ENCODE measurements around the gene PALB2. TPM values are rescaled to one million over a fixed set of nuclear protein-coding genes. Genes with fewer than 3 reads are reported as not detected.

PALB2 gene
- total and polyA plus RNA-seq, 2 experiments from 2014 or later, result 24.2 to 34.0 TPM

GRCh38 chr16:23563186-23563585 lies 77.9 kb downstream of the PALB2 start:
- Histone ChIP-seq H4K20me1 (replicated peaks; ENCODE audit: insufficient read depth) (peaks cover 25% of the 10 kb centered on the region), H3K79me2 (replicated peaks; ENCODE audit: insufficient read depth) (peaks cover 49% of the 10 kb centered on the region), H3K4me1 (ENCODE audit: insufficient read depth) (peaks cover 8% of the 10 kb centered on the region; the same call in 1 of the 2 replicates), H3K27me3 (ENCODE audit: insufficient read depth) (no peaks in the 10 kb centered on the region), H3K27ac (ENCODE audit: low read depth) (no peak overlapping the region), H3F3A (replicated peaks; ENCODE audit: low read depth) (peaks cover 11% of the 10 kb centered on the region; the same call in 1 of the 2 replicates), H3K36me3 (ENCODE audit: insufficient read depth) (peaks cover 67% of the 10 kb centered on the region), H3K4me3 (no peak overlapping the region), H3K4me2 (no peak overlapping the region), H2AFZ (no peak overlapping the region), H3K9me2 (ENCODE audit: insufficient read depth) (no peaks in the 10 kb centered on the region)
- Mint-ChIP-seq H3K9me3 (no peaks in the 10 kb centered on the region), H3K4me3 (no peak overlapping the region), H3K27me3 (ENCODE audit: insufficient read depth, low read depth, poor library complexity) (peaks cover 3% of the 10 kb centered on the region), H3K27ac (no peak overlapping the region), H3K36me3 (ENCODE audit: low read depth) (peaks cover 83% of the 10 kb centered on the region), H3K4me1 (peaks cover 5% of the 10 kb centered on the region; the same call in 1 of the 3 replicates)
- TF ChIP-seq NANOG (IDR thresholded peaks at IDR 0.05; ENCODE audit: borderline replicate concordance) (no peak), EZH2 (IDR thresholded peaks at IDR 0.05; ENCODE audit: low read depth, unreplicated experiment) (no peak), STAT1 (IDR thresholded peaks at IDR 0.05; ENCODE audit: unreplicated experiment) (no peak), POLR2AphosphoS5 (IDR thresholded peaks at IDR 0.05; ENCODE audit: low read depth) (no peak), JUNB (IDR thresholded peaks at IDR 0.05; ENCODE audit: unreplicated experiment) (no peak), ZNF331 (CRISPR knock-in tag; IDR thresholded peaks at IDR 0.05; ENCODE audit: low read depth) (no peak), ZNF114 (CRISPR knock-in tag; IDR thresholded peaks at IDR 0.05) (no peak), CREB1 (CRISPR knock-in tag; IDR thresholded peaks at IDR 0.05; ENCODE audit: low read depth) (no peak), ZNF462 (CRISPR knock-in tag; IDR thresholded peaks at IDR 0.05) (no peak), EZH2phosphoT487 (IDR thresholded peaks at IDR 0.05; ENCODE audit: unreplicated experiment) (no peak), REST (IDR thresholded peaks at IDR 0.05; ENCODE audit: unreplicated experiment) (no peak)
- TF ChIP-seq, protein P1, sequence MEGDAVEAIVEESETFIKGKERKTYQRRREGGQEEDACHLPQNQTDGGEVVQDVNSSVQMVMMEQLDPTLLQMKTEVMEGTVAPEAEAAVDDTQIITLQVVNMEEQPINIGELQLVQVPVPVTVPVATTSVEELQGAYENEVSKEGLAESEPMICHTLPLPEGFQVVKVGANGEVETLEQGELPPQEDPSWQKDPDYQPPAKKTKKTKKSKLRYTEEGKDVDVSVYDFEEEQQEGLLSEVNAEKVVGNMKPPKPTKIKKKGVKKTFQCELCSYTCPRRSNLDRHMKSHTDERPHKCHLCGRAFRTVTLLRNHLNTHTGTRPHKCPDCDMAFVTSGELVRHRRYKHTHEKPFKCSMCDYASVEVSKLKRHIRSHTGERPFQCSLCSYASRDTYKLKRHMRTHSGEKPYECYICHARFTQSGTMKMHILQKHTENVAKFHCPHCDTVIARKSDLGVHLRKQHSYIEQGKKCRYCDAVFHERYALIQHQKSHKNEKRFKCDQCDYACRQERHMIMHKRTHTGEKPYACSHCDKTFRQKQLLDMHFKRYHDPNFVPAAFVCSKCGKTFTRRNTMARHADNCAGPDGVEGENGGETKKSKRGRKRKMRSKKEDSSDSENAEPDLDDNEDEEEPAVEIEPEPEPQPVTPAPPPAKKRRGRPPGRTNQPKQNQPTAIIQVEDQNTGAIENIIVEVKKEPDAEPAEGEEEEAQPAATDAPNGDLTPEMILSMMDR (conservative IDR thresholded peaks at IDR 0.05; ENCODE audit: low read depth in 2 of 2), result no peak
- TF ChIP-seq, protein P2, sequence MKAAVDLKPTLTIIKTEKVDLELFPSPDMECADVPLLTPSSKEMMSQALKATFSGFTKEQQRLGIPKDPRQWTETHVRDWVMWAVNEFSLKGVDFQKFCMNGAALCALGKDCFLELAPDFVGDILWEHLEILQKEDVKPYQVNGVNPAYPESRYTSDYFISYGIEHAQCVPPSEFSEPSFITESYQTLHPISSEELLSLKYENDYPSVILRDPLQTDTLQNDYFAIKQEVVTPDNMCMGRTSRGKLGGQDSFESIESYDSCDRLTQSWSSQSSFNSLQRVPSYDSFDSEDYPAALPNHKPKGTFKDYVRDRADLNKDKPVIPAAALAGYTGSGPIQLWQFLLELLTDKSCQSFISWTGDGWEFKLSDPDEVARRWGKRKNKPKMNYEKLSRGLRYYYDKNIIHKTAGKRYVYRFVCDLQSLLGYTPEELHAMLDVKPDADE (IDR thresholded peaks at IDR 0.05), result no peak
- ATAC-seq (no peak), DNase-seq (ENCODE audit: low spot score) (no peak)

Measured in GM23338 (cell line).